Right lobe of liver (tissue), 4 donors: ENCODE data around the gene URGCP.

ENCODE experiments used
- POLR2A ChIP-seq: fragments of 450-650 bp; IDR thresholded peaks from one replicate; pipeline ENCODE4 v1.6.1; 2017; ENCODE audit warnings: antibody characterized with exemption, mild to moderate bottlenecking
- TF ChIP-seq, protein P1 (sequence below), 4 donors: fragments of 200-600 bp in 3 of 4; fragments of 450-650 bp in 1 of 4; IDR thresholded peaks; one replicate each; pipeline versions ENCODE4 v1.5.1 to v1.8.0; 2016 to 2022; ENCODE audit warnings: antibody characterized with exemption in 4 of 4, mild to moderate bottlenecking in 2 of 4
- donor health status: DM: no; HTN: no; CAD: no.
- donor health status: DM: no; HTN: no; CAD: no.
- donor health status: DM: no; HTN: yes; CAD: no.

DNA sequence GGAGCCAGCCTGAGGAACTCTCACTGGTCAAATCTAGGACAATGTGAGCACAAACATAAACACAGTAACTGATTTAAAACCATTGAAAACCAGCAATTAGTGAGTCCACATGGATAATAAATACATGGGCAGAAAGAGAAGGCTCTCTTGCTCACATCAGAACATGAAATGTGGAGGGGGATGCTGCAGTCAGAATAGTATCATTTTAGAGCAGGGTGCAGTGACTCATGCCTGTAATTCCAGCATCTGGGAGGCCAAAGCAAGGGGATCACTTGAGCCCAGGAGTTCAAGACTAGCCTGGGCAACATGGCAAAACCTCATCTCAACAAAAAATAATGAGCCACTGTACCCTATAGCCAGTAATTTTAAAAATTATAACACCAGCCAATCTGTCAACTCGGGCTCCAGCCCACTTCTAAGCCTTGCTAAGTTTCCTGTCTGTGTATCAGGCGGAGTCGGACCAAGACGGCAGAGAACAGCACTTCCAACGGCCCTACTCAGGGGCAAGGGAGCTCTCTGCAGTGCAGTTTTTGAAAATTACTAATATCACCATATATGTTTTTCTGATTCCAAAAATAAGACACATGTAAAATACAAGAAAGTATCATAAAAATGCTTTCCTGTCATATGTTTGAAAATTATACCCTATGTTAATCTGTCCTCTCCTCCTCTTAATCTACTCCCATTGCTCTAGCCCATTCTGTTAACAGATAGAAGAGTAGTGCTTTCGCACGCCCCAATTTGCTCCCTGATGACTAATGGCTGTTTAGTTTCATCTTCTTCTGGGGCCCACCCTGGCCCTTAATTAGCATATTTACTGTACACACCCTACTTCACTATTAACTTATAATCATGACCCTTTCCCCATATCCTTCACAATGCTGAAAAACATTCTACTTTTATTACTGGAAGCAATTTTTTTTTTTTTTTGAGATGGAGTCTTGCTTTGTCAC is 17.1 kb downstream of the URGCP start:
- TF ChIP-seq, protein P1, sequence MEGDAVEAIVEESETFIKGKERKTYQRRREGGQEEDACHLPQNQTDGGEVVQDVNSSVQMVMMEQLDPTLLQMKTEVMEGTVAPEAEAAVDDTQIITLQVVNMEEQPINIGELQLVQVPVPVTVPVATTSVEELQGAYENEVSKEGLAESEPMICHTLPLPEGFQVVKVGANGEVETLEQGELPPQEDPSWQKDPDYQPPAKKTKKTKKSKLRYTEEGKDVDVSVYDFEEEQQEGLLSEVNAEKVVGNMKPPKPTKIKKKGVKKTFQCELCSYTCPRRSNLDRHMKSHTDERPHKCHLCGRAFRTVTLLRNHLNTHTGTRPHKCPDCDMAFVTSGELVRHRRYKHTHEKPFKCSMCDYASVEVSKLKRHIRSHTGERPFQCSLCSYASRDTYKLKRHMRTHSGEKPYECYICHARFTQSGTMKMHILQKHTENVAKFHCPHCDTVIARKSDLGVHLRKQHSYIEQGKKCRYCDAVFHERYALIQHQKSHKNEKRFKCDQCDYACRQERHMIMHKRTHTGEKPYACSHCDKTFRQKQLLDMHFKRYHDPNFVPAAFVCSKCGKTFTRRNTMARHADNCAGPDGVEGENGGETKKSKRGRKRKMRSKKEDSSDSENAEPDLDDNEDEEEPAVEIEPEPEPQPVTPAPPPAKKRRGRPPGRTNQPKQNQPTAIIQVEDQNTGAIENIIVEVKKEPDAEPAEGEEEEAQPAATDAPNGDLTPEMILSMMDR (IDR thresholded peaks at IDR 0.05) = no peak
- TF ChIP-seq POLR2A = no peak
